Left lung (tissue), 10 donors: Measurements from ENCODE around the gene TST. TPM values are rescaled to one million over a fixed set of nuclear protein-coding genes. Genes with fewer than 3 reads are reported as not detected.

Source experiments
- ATAC-seq: fragments of 200-7000 bp; cut with Tn5 transposase; one replicate; pipeline ENCODE4 v1.9.1; 2020; ENCODE audit warnings: moderate library complexity
- DNase-seq, 4 donors: peaks; one replicate each; pipeline ENCODE4 v3.0.0-alpha.2; 2013 to 2020
- H3K27ac ChIP-seq, 2 donors: fragments of 200-600 bp; sonication (generic) in 1 of 2; one replicate each; pipeline versions ENCODE4 v1.5.0 to v1.8.0; 2020 to 2021
- H3K27me3 ChIP-seq, 2 donors: fragments of 200-600 bp; sonication (generic) in 1 of 2; one replicate each; pipeline versions ENCODE4 v1.5.0 to v1.8.0; 2020 to 2021
- H3K36me3 ChIP-seq, 2 donors: fragments of 200-600 bp; sonication (generic) in 1 of 2; one replicate each; pipeline versions ENCODE4 v1.5.0 to v1.8.0; 2020 to 2021
- H3K4me1 ChIP-seq, 2 donors: fragments of 200-600 bp; one replicate each; pipeline ENCODE4 v1.8.0; 2021
- H3K4me3 ChIP-seq, 2 donors: fragments of 200-600 bp; sonication (generic) in 1 of 2; one replicate each; pipeline versions ENCODE4 v1.5.0 to v1.8.0; 2020 to 2021; ENCODE audit warnings: mild to moderate bottlenecking in 1 of 2
- H3K9me3 ChIP-seq, 2 donors: fragments of 200-600 bp; sonication (generic) in 1 of 2; one replicate each; pipeline versions ENCODE4 v1.5.0 to v1.8.0; 2020 to 2021
- intact Hi-C, 2 donors: fragments of 100-400 bp; cut with DNase I; formaldehyde crosslinking; loops; one replicate each; pipeline versions ENCODE4 v1.11.2 to v1.14.2; 2022
- polyA plus RNA-seq, 6 donors: library from polyadenylated mRNA; unstranded; fragments of 120-200 nt; gene quantifications; one replicate each; pipeline ENCODE4 v1.2.1, GENCODE V29; 2013; ENCODE audit not compliant: insufficient read length in 6 of 6
- total RNA-seq, 2 donors: library from RNA; stranded (reverse); fragmentation: NEBNext Ultra II Directional; extraction: Animal tissue kit (Norgen Biotek cat#: 25700); gene quantifications; one replicate each; pipeline ENCODE4 v1.2.1, GENCODE V29; 2021
- TF ChIP-seq, protein P1 (sequence below), 2 donors: fragments of 200-600 bp; sonication (generic) in 1 of 2; IDR thresholded peaks; one replicate each; pipeline versions ENCODE4 v1.5.0 to v1.8.0; 2021; ENCODE audit warnings: antibody characterized with exemption in 2 of 2
- donor health status: DM: no; HTN: yes; CAD: no.
- donor health status: DM: no; HTN: no; CAD: no.

The TST gene
- total and polyA plus RNA-seq, 8 donors, result 14.7 to 52.0 (median 23.5) TPM

DNA sequence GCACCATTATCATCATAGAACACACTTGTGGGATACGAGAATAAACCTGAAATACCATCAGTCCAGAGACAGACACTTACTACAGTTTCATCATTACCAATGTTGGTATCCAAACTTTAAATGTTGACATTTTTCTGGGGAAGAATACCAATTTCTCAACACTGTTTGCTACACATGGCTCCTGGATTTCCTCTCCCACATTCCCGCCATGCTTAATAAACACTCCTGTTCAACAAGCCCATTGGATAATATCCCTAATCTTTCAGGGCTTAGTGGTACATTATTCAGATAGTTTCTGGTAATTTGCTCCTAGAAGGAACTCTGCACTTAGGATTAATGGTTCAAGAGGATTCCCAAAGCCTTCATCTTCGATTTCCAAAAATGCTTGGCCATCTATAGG is 57.6 kb downstream of the TST start:
- Histone ChIP-seq H3K27me3 (peaks cover 0 to 25% of the 10 kb centered on the region in 2 donors), H3K27ac (no peak overlapping the region), H3K9me3 (no peaks in the 10 kb centered on the region), H3K4me3 (no peak overlapping the region), H3K4me1 (peaks cover 0 to 11% of the 10 kb centered on the region in 2 donors), H3K36me3 (no peaks in the 10 kb centered on the region)
- ATAC-seq, result no peak
- TF ChIP-seq, protein P1, sequence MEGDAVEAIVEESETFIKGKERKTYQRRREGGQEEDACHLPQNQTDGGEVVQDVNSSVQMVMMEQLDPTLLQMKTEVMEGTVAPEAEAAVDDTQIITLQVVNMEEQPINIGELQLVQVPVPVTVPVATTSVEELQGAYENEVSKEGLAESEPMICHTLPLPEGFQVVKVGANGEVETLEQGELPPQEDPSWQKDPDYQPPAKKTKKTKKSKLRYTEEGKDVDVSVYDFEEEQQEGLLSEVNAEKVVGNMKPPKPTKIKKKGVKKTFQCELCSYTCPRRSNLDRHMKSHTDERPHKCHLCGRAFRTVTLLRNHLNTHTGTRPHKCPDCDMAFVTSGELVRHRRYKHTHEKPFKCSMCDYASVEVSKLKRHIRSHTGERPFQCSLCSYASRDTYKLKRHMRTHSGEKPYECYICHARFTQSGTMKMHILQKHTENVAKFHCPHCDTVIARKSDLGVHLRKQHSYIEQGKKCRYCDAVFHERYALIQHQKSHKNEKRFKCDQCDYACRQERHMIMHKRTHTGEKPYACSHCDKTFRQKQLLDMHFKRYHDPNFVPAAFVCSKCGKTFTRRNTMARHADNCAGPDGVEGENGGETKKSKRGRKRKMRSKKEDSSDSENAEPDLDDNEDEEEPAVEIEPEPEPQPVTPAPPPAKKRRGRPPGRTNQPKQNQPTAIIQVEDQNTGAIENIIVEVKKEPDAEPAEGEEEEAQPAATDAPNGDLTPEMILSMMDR (IDR thresholded peaks at IDR 0.05), result no peak
- intact Hi-C loops, result no loop called here
- DNase-seq, result no peak

Other genes with a start within 250 kb of the TST start
- gene IFT27, start 243.3 kb downstream of the TST start, total RNA-seq, result 10 to 100 TPM; 24.5 to 28.0 TPM
- 10 to 100 TPM; 41.4 to 59.0 (median 50.7) TPM for gene IFT27, start 243.3 kb downstream of the TST start, polyA plus RNA-seq
- gene PVALB, start 202.4 kb downstream of the TST start, total RNA-seq, result under 1 TPM; 0.70 to 0.76 TPM
- gene PVALB, start 202.4 kb downstream of the TST start, polyA plus RNA-seq, result under 1 TPM in 2 of 6 donors, not detected in 4; 0.30 to 0.39 TPM
- gene NCF4, start 158.4 kb downstream of the TST start, total RNA-seq, result 10 to 100 TPM; 13.0 to 68.1 TPM
- 1 to 10 TPM; 3.2 to 4.0 (median 3.7) TPM for gene NCF4, start 158.4 kb downstream of the TST start, polyA plus RNA-seq
- 10 to 100 TPM; 11.5 to 47.5 TPM for gene CSF2RB, start 105.8 kb downstream of the TST start, total RNA-seq
- gene CSF2RB, start 105.8 kb downstream of the TST start, polyA plus RNA-seq, result 1 to 10 TPM; 2.5 to 3.9 (median 3.5) TPM
- gene MPST, start 295 bp upstream of the TST start, total RNA-seq, result 10 to 100 TPM; 56.2 to 63.1 TPM
- gene MPST, start 295 bp upstream of the TST start, polyA plus RNA-seq, result 10 to 100 TPM; 41.4 to 62.8 (median 49.2) TPM
- gene KCTD17, start 32.3 kb upstream of the TST start, total RNA-seq, result 10 to 100 TPM; 20.5 to 22.2 TPM
- 10 to 100 TPM; 23.2 to 34.2 (median 28.4) TPM for gene KCTD17, start 32.3 kb upstream of the TST start, polyA plus RNA-seq
- 1 to 10 TPM in 1 of 2 donors, not detected in 1; 1.5 TPM for gene TMPRSS6, start 90.3 kb upstream of the TST start, total RNA-seq
- gene TMPRSS6, start 90.3 kb upstream of the TST start, polyA plus RNA-seq, result under 1 TPM; 0.45 to 0.85 (median 0.57) TPM
- gene IL2RB, start 130.5 kb upstream of the TST start, total RNA-seq, result 1 to 10 TPM; 3.7 to 7.7 TPM
- 1 to 10 TPM; 1.1 to 3.5 (median 2.9) TPM for gene IL2RB, start 130.5 kb upstream of the TST start, polyA plus RNA-seq
- gene C1QTNF6, start 168.8 kb upstream of the TST start, total RNA-seq, result 10 to 100 TPM in 1 of 2 donors, 1 to 10 TPM in 1; 7.2 to 16.0 TPM
- gene C1QTNF6, start 168.8 kb upstream of the TST start, polyA plus RNA-seq, result 10 to 100 TPM; 22.9 to 28.8 (median 25.1) TPM
- gene SSTR3, start 193.0 kb upstream of the TST start, total RNA-seq, result under 1 TPM in 1 of 2 donors, not detected in 1; 0.26 TPM
- under 1 TPM in 5 of 6 donors, not detected in 1; 0.04 to 0.18 (median 0.07) TPM for gene SSTR3, start 193.0 kb upstream of the TST start, polyA plus RNA-seq
- gene RAC2, start 224.8 kb upstream of the TST start, total RNA-seq, result 10 to 100 TPM; 40.9 to 77.2 TPM
- 10 to 100 TPM in 2 of 6 donors, 1 to 10 TPM in 4; 6.7 to 11.2 (median 8.7) TPM for gene RAC2, start 224.8 kb upstream of the TST start, polyA plus RNA-seq